ENCODE data around the gene ZCCHC17.

The ZCCHC17 gene

GRCh38 chr1:31327381-31327780 is 30.5 kb downstream of the ZCCHC17 start:
- DNase-seq (ENCODE audit: extremely low read depth, low read depth): peak; percentile 25
- TF ChIP-seq CTCF (IDR thresholded peaks at IDR 0.05; ENCODE audit: low read depth, low read length): no peak

GRCh38 chr1:31335007-31335406 is 38.2 kb downstream of the ZCCHC17 start:
- DNase-seq (ENCODE audit: extremely low read depth, low read depth): no peak
- peak; percentile 59 for TF ChIP-seq CTCF (IDR thresholded peaks at IDR 0.05; ENCODE audit: low read depth, low read length)

- no peak for TF ChIP-seq CTCF (IDR thresholded peaks at IDR 0.05; ENCODE audit: low read depth, low read length)
- no peak for DNase-seq (ENCODE audit: extremely low read depth, low read depth)
Measured at GRCh38 chr1:31336687-31337467, 40.0 kb downstream of the ZCCHC17 start.

GRCh38 chr1:31344503-31344902 is 47.7 kb downstream of the ZCCHC17 start:
- DNase-seq (ENCODE audit: extremely low read depth, low read depth): no peak
- TF ChIP-seq CTCF (IDR thresholded peaks at IDR 0.05; ENCODE audit: low read depth, low read length): no peak

- no peak for TF ChIP-seq CTCF (IDR thresholded peaks at IDR 0.05; ENCODE audit: low read depth, low read length)
- no peak for DNase-seq (ENCODE audit: extremely low read depth, low read depth)
Measured at GRCh38 chr1:31345635-31346034, 48.8 kb downstream of the ZCCHC17 start.

- TF ChIP-seq CTCF (IDR thresholded peaks at IDR 0.05; ENCODE audit: low read depth, low read length): no peak
- DNase-seq (ENCODE audit: extremely low read depth, low read depth): no peak
Measured at GRCh38 chr1:31346785-31347184, 50.0 kb downstream of the ZCCHC17 start.

DNA sequence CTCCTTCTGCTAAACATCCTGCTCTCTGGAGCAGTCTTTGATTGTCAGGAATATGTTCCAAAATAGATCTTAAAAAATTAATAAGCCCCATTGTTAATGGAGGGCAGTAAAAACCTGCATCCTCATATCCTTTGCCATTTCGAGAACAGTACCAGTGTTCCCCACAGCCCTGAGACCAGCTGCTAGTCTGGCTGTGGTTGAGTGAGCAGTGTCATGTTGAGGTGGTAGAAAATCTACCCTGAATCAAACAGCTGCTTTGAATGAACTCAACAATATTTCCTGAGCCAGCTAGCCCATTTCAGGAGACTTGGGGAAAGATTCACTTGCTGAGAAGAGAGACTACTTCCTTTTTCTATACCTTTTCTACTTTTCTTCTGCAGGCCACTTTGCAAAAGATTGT is 51.6 kb downstream of the ZCCHC17 start:
- DNase-seq (ENCODE audit: extremely low read depth, low read depth): no peak
- TF ChIP-seq CTCF (IDR thresholded peaks at IDR 0.05; ENCODE audit: low read depth, low read length): no peak

All from AG09319 (cell line).